ENCODE data around the gene NHEJ1. TPM values are rescaled to one million over a fixed set of nuclear protein-coding genes. Genes with fewer than 3 reads are reported as not detected.

Gene NHEJ1
- total and polyA plus RNA-seq, 2 of the 13 experiments (the other 11 are each of a cell fraction or from before 2014, with no cell fraction given) = 30.0 to 30.7 TPM

GRCh38 chr2:219177552-219178376 lies 17.1 kb upstream of the NHEJ1 start, which contains the start of gene RETREG2 (continued):
- TF ChIP-seq ATF5 (CRISPR knock-in tag; IDR thresholded peaks at IDR 0.05; ENCODE audit: low read depth) = peak; percentile 95
- TF ChIP-seq KDM4B (CRISPR knock-in tag; IDR thresholded peaks at IDR 0.05) = 0 out of 2 replicates have a peak, but pooled peaks have one; percentile 21
- peak; percentile 56; the same call in 1 of the 2 replicates for TF ChIP-seq POLR2AphosphoS2 (IDR thresholded peaks at IDR 0.05; ENCODE audit: low read depth, low read length)
- peak; percentile 38; the same call in 1 of the 2 replicates for TF ChIP-seq ZNF292 (CRISPR knock-in tag; IDR thresholded peaks at IDR 0.05; ENCODE audit: borderline replicate concordance, low read depth)
- no peak; the same call in 1 of the 2 replicates for TF ChIP-seq ZBTB25 (CRISPR knock-in tag; IDR thresholded peaks at IDR 0.05)
- peak; percentile 67; the same call in 1 of the 2 replicates for TF ChIP-seq ZBED4 (CRISPR knock-in tag; IDR thresholded peaks at IDR 0.05; ENCODE audit: borderline replicate concordance)
- peak; percentile 95 for TF ChIP-seq DMAP1 (CRISPR knock-in tag; IDR thresholded peaks at IDR 0.05)
- no peak for TF ChIP-seq ZBTB8A (CRISPR knock-in tag; IDR thresholded peaks at IDR 0.05; ENCODE audit: borderline replicate concordance, low read depth)
- TF ChIP-seq SMAD1 (CRISPR knock-in tag; IDR thresholded peaks at IDR 0.05; ENCODE audit: borderline replicate concordance, low read depth) = no peak; the same call in 1 of the 2 replicates
- 0 out of 2 replicates have a peak, but pooled peaks have one; percentile 58 for TF ChIP-seq CREB3 (CRISPR knock-in tag; IDR thresholded peaks at IDR 0.05)
- TF ChIP-seq YY1 (IDR thresholded peaks at IDR 0.05; ENCODE audit: insufficient read depth, insufficient replicate concordance, low read depth, low read length) = peak; percentile 68
- no peak for TF ChIP-seq ZNF75D (CRISPR knock-in tag; IDR thresholded peaks at IDR 0.05; ENCODE audit: borderline replicate concordance)
- TF ChIP-seq RXRB (CRISPR knock-in tag; IDR thresholded peaks at IDR 0.05; ENCODE audit: borderline replicate concordance) = peak; percentile 47; the same call in 1 of the 2 replicates
- peak; percentile 94; the same call in 1 of the 2 replicates for TF ChIP-seq FOXC1 (CRISPR knock-in tag; IDR thresholded peaks at IDR 0.05; ENCODE audit: borderline replicate concordance)
- peak; percentile 65; the same call in 1 of the 2 replicates for TF ChIP-seq ZHX1 (CRISPR knock-in tag; IDR thresholded peaks at IDR 0.05; ENCODE audit: low read depth)
- no peak for TF ChIP-seq ONECUT2 (CRISPR knock-in tag; IDR thresholded peaks at IDR 0.05)
- peak; percentile 87 for TF ChIP-seq ZNF343 (CRISPR knock-in tag; IDR thresholded peaks at IDR 0.05)

Measured in HepG2 (cell line).